ENCODE results near the gene INF2.

The INF2 gene

GRCh38 chr14:104721505-104722431 lies 32.4 kb downstream of the INF2 start:
- H3K4me3 ChIP-seq (ENCODE audit: low read depth, low read length): no peak overlapping the region
- DNase-seq (ENCODE audit: low read depth): no peak
- no peak for TF ChIP-seq CTCF (conservative IDR thresholded peaks at IDR 0.05; ENCODE audit: low read depth, low read length)

GRCh38 chr14:104722938-104723650 lies 33.7 kb downstream of the INF2 start:
- H3K4me3 ChIP-seq (ENCODE audit: low read depth, low read length): no peak overlapping the region
- TF ChIP-seq CTCF (conservative IDR thresholded peaks at IDR 0.05; ENCODE audit: low read depth, low read length): no peak

GRCh38 chr14:104723651-104724406 lies 34.4 kb downstream of the INF2 start, which contains the start of gene ADSS1:
TSS of gene ADSS1 (plus strand) at chr14:104724229. CDS start at chr14:104724271, 42 bp downstream.
- H3K4me3 ChIP-seq (ENCODE audit: low read depth, low read length): peak within 1 kb of the TSS; percentile 50
- peak; percentile 33 for DNase-seq (ENCODE audit: low read depth)
- TF ChIP-seq CTCF (conservative IDR thresholded peaks at IDR 0.05; ENCODE audit: low read depth, low read length): peak; percentile 55

More at GRCh38 chr14:104722938-104723650, 33.7 kb downstream of the INF2 start:
- DNase-seq (ENCODE audit: low read depth): no peak

GRCh38 chr14:104724407-104724980 lies 35.1 kb downstream of the INF2 start:
- no peak for TF ChIP-seq CTCF (conservative IDR thresholded peaks at IDR 0.05; ENCODE audit: low read depth, low read length)
- DNase-seq (ENCODE audit: low read depth): no peak
- H3K4me3 ChIP-seq (ENCODE audit: low read depth, low read length): peak overlapping the region; percentile 50

- H3K4me3 ChIP-seq (ENCODE audit: low read depth, low read length): peak overlapping the region; percentile 21
- TF ChIP-seq CTCF (conservative IDR thresholded peaks at IDR 0.05; ENCODE audit: low read depth, low read length): peak; percentile 49
- peak; percentile 62 for DNase-seq (ENCODE audit: low read depth)
These were observed 35.8 kb downstream of the INF2 start for GRCh38 chr14:104724981-104725771.
